Measurements from ENCODE around the gene RNF169. TPM values are rescaled to one million over a fixed set of nuclear protein-coding genes. Genes with fewer than 3 reads are reported as not detected.

Gene RNF169
- total and polyA plus RNA-seq, 9 of the 15 experiments (the other 6 are each of a cell fraction or from before 2014, with no cell fraction given), result 0.68 to 18.1 (median 10.1) TPM

DNA sequence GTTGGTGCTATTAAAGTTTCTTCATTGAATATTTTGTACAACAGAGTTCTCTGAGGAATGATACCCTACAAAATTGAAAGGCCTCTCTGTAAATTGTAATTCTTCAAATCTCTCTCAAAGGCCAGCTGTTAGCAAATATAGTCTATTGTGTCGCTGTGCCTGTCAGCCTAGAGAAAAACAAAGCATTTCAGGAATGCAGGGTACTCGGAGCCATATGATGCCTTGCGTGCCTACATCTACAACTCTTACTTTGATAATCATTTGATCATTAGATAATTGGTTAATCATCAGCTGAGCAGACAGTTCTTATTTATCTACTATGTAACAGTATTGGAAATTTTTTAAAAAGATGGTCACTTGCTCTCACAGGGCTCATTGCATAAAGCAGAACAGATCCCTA is 67.3 kb downstream of the RNF169 start:
- no peak for FAIRE-seq

More for the DNA sequence above, 67.3 kb downstream of the RNF169 start:
- WGBS (ENCODE audit: insufficient coverage, low coverage, missing lambda C conversion rate), result 87% methylated on average over 3 of the region's 3 CpGs
- BruUV-seq (replicated peaks), result no TSS peak
- no peak overlapping the region for H3K27ac ChIP-seq (ENCODE audit: extremely low read depth, low read depth, low read length)
- no peak overlapping the region for H3K4me3 ChIP-seq
- no peaks in the 10 kb centered on the region for H3K27me3 ChIP-seq (ENCODE audit: control insufficient read depth in 2 of 2, insufficient read depth in 2 of 2, low read length in 2 of 2)
- no peaks in the 10 kb centered on the region for H3K9me3 ChIP-seq (replicated peaks; ENCODE audit: control insufficient read depth, insufficient read depth, low read depth, low read length)
- no peak overlapping the region for H2AFZ ChIP-seq (ENCODE audit: low read depth, low read length)
- no peaks in the 10 kb centered on the region for H3K9me1 ChIP-seq (ENCODE audit: control insufficient read depth, insufficient read depth, low read length)
- in situ Hi-C loops (cut with MboI) (no loop called here), intact Hi-C loops (cut with micrococcal nuclease) (no loop called here)
- H4K20me1 ChIP-seq (replicated peaks; ENCODE audit: control insufficient read depth, insufficient read depth, low read length), result no peaks in the 10 kb centered on the region
- TF ChIP-seq CBX2 (IDR thresholded peaks at IDR 0.05; ENCODE audit: insufficient read depth, low read length, poor library complexity, severe bottlenecking) (no peak), CTBP1 (IDR thresholded peaks at IDR 0.05; ENCODE audit: borderline replicate concordance) (no peak), CREM (IDR thresholded peaks at IDR 0.05; ENCODE audit: low read depth) (no peak), BRD9 (IDR thresholded peaks at IDR 0.05; ENCODE audit: low read depth, partially characterized antibody) (no peak), ZSCAN32 (CRISPR knock-in tag; IDR thresholded peaks at IDR 0.05) (no peak), ZNF232 (CRISPR knock-in tag; IDR thresholded peaks at IDR 0.05) (no peak), ZNF785 (CRISPR knock-in tag; IDR thresholded peaks at IDR 0.05) (no peak), ZNF766 (CRISPR knock-in tag; conservative IDR thresholded peaks at IDR 0.05) (no peak), ZNF75A (CRISPR knock-in tag; IDR thresholded peaks at IDR 0.05) (no peak), GTF2E2 (tag; IDR thresholded peaks at IDR 0.05) (no peak), MECOM (CRISPR knock-in tag; IDR thresholded peaks at IDR 0.05) (no peak), MEF2D (tag; conservative IDR thresholded peaks at IDR 0.05; ENCODE audit: low read depth) (no peak)
- TF ChIP-seq, protein P1, sequence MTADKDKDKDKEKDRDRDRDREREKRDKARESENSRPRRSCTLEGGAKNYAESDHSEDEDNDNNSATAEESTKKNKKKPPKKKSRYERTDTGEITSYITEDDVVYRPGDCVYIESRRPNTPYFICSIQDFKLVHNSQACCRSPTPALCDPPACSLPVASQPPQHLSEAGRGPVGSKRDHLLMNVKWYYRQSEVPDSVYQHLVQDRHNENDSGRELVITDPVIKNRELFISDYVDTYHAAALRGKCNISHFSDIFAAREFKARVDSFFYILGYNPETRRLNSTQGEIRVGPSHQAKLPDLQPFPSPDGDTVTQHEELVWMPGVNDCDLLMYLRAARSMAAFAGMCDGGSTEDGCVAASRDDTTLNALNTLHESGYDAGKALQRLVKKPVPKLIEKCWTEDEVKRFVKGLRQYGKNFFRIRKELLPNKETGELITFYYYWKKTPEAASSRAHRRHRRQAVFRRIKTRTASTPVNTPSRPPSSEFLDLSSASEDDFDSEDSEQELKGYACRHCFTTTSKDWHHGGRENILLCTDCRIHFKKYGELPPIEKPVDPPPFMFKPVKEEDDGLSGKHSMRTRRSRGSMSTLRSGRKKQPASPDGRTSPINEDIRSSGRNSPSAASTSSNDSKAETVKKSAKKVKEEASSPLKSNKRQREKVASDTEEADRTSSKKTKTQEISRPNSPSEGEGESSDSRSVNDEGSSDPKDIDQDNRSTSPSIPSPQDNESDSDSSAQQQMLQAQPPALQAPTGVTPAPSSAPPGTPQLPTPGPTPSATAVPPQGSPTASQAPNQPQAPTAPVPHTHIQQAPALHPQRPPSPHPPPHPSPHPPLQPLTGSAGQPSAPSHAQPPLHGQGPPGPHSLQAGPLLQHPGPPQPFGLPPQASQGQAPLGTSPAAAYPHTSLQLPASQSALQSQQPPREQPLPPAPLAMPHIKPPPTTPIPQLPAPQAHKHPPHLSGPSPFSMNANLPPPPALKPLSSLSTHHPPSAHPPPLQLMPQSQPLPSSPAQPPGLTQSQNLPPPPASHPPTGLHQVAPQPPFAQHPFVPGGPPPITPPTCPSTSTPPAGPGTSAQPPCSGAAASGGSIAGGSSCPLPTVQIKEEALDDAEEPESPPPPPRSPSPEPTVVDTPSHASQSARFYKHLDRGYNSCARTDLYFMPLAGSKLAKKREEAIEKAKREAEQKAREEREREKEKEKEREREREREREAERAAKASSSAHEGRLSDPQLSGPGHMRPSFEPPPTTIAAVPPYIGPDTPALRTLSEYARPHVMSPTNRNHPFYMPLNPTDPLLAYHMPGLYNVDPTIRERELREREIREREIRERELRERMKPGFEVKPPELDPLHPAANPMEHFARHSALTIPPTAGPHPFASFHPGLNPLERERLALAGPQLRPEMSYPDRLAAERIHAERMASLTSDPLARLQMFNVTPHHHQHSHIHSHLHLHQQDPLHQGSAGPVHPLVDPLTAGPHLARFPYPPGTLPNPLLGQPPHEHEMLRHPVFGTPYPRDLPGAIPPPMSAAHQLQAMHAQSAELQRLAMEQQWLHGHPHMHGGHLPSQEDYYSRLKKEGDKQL (CRISPR knock-in tag; IDR thresholded peaks at IDR 0.05; ENCODE audit: borderline replicate concordance), result no peak
- ChIA-PET CTCF (ENCODE audit: low intra/inter-chr PET ratio) (no interaction called here), POLR2A (interaction anchor here (1.3 kb wide), 1 partner anchor 10 kb away, joined by 4 read pairs; no protein-coding TSS in a partner anchor)
- peaks cover 54% of the 10 kb centered on the region for H3K36me3 ChIP-seq (ENCODE audit: control insufficient read depth, insufficient read depth, low read length)
- peaks cover 0 to 19% of the 10 kb centered on the region in 2 experiments; a peak in 3 of 5 replicates for H3K4me1 ChIP-seq (replicated peaks in 1 of 2; ENCODE audit: control insufficient read depth in 2 of 2, insufficient read depth in 2 of 2, low read length in 2 of 2)
- DNase-seq (ENCODE audit: extremely low read depth in 1 of 4, low spot score in 3 of 4) (no peak), ATAC-seq (no peak)
- no peak overlapping the region for H3K9ac ChIP-seq (ENCODE audit: insufficient read depth in 1 of 2, low read depth in 2 of 2, low read length in 2 of 2)
- H3K4me2 ChIP-seq (ENCODE audit: insufficient read depth, low read length), result no peak overlapping the region
- H3K79me2 ChIP-seq (ENCODE audit: control insufficient read depth, insufficient read depth, low read length), result no peaks in the 10 kb centered on the region

Measured in K562 (cell line).